OCI-LY7 (cell line): Measurements from ENCODE around the gene GAB3. TPM values are rescaled to one million over a fixed set of nuclear protein-coding genes. Genes with fewer than 3 reads are reported as not detected.
A peak's percentile ranks its signal among the peaks of the same experiment; 100 is the strongest.

Experiments
- BruUV-seq: library from RNA; stranded (reverse); fragments of 400-500 nt; replicated peaks from 2 replicates; lab custom pipeline; 2021; lab: Mats Ljungman, UMichigan
- CTCF ChIA-PET: fragments of 300-600 bp; sonication (Branson Sonifier 250); formaldehyde crosslinking; loops from one replicate; lab custom pipeline; 2022; ENCODE audit warnings: antibody characterized with exemption; ENCODE audit not compliant: unreplicated experiment; lab: Charles Lee
- POLR2A ChIA-PET: fragments of 300-600 bp; sonication (Branson Sonifier 250); formaldehyde crosslinking; loops from one replicate; lab custom pipeline; 2022; ENCODE audit warnings: antibody characterized with exemption; lab: Charles Lee
- DNase-seq: peaks from one replicate; pipeline ENCODE4 v3.0.0-alpha.2; 2015; ENCODE audit warnings: low spot score
- H2AFZ ChIP-seq: fragments of 200-600 bp; sonication (generic), shearing (Covaris generic); 2 replicates; pipeline ENCODE4 v1.6.1; 2014; ENCODE audit warnings: mild to moderate bottlenecking, antibody characterized with exemption, low read length, moderate library complexity
- H3K27ac ChIP-seq: fragments of 200-600 bp; sonication (generic); 2 replicates; pipeline ENCODE4 v1.5.1; 2014; ENCODE audit warnings: mixed run types, low read depth, mild to moderate bottlenecking, moderate library complexity, low read length, inconsistent platforms; ENCODE audit not compliant: poor library complexity, severe bottlenecking
- H3K36me3 ChIP-seq: fragments of 200-600 bp; sonication (generic); 2 replicates; pipeline ENCODE4 v1.6.1; 2014; ENCODE audit warnings: mild to moderate bottlenecking, antibody characterized with exemption, low read length, moderate library complexity, mixed read lengths; ENCODE audit not compliant: insufficient read depth
- H3K4me1 ChIP-seq: fragments of 200-600 bp; sonication (generic); 2 replicates; pipeline ENCODE4 v1.5.1; 2014; ENCODE audit warnings: mild to moderate bottlenecking, low read length; ENCODE audit not compliant: insufficient read depth, poor library complexity, severe bottlenecking
- H3K4me2 ChIP-seq: fragments of 200-600 bp; sonication (generic); 2 replicates; pipeline ENCODE4 v1.6.1; 2014; ENCODE audit warnings: mild to moderate bottlenecking, low read length
- H3K4me3 ChIP-seq: fragments of 200-600 bp; sonication (generic); 2 replicates; pipeline ENCODE4 v1.5.1; 2014; ENCODE audit warnings: mild to moderate bottlenecking, low read depth, low read length; ENCODE audit not compliant: poor library complexity, severe bottlenecking
- H3K79me2 ChIP-seq: fragments of 200-600 bp; sonication (generic); 2 replicates; pipeline ENCODE4 v1.6.1; 2016; ENCODE audit warnings: low read depth, mild to moderate bottlenecking, low read length, moderate library complexity, mixed read lengths; ENCODE audit not compliant: insufficient read depth
- H3K9me2 ChIP-seq: fragments of 200-600 bp; sonication (generic); 2 replicates; pipeline ENCODE4 v1.6.1; 2016; ENCODE audit warnings: mild to moderate bottlenecking, low read length, mixed read lengths; ENCODE audit not compliant: insufficient read depth
- H3K9me3 ChIP-seq: fragments of 200-600 bp; sonication (generic); 2 replicates; pipeline ENCODE4 v1.6.1; 2014; ENCODE audit warnings: mild to moderate bottlenecking, mixed run types, low read length, mixed read lengths
- H4K20me1 ChIP-seq: fragments of 200-600 bp; sonication (generic); 2 replicates; pipeline ENCODE4 v1.6.1; 2014; ENCODE audit warnings: mild to moderate bottlenecking, antibody characterized with exemption, low read length, moderate library complexity, mixed read lengths; ENCODE audit not compliant: insufficient read depth
- EZH2phosphoT487 ChIP-seq: fragments of 200-600 bp; sonication (generic); IDR thresholded peaks from 2 replicates; pipeline ENCODE4 v1.6.1; 2018; ENCODE audit warnings: low read depth, borderline replicate concordance, mild to moderate bottlenecking, mixed run types, antibody characterized with exemption, low read length, moderate library complexity, mixed read lengths
- intact Hi-C: fragments of 100-400 bp; cut with micrococcal nuclease; formaldehyde crosslinking; loops from one replicate; pipeline ENCODE4 v1.10.0; 2022; ENCODE audit not compliant: unreplicated experiment
- total RNA-seq, 2 experiments: library from RNA; depleted of rRNA in 1 of 2; stranded (reverse); fragments of >200 nt in 1 of 2; shearing (Covaris generic) in 1 of 2; gene quantifications; 2 replicates each; pipeline ENCODE4 v1.2.3, GENCODE V29; 2014 to 2022
- TF ChIP-seq, protein P1 (sequence below): fragments of 200-600 bp; sonication (generic); conservative IDR thresholded peaks from 2 replicates; pipeline ENCODE4 v1.5.1; 2014; ENCODE audit warnings: mild to moderate bottlenecking, antibody characterized with exemption, low read length, moderate library complexity, mixed read lengths

GAB3 gene
- total RNA-seq, 2 experiments from 2014 or later: 0.09 to 0.38 TPM

- no peak for TF ChIP-seq EZH2phosphoT487
- TF ChIP-seq, protein P1, sequence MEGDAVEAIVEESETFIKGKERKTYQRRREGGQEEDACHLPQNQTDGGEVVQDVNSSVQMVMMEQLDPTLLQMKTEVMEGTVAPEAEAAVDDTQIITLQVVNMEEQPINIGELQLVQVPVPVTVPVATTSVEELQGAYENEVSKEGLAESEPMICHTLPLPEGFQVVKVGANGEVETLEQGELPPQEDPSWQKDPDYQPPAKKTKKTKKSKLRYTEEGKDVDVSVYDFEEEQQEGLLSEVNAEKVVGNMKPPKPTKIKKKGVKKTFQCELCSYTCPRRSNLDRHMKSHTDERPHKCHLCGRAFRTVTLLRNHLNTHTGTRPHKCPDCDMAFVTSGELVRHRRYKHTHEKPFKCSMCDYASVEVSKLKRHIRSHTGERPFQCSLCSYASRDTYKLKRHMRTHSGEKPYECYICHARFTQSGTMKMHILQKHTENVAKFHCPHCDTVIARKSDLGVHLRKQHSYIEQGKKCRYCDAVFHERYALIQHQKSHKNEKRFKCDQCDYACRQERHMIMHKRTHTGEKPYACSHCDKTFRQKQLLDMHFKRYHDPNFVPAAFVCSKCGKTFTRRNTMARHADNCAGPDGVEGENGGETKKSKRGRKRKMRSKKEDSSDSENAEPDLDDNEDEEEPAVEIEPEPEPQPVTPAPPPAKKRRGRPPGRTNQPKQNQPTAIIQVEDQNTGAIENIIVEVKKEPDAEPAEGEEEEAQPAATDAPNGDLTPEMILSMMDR: no peak
- no peaks in the 10 kb centered on the region for H3K9me2 ChIP-seq
- peak; percentile 96 for DNase-seq
- BruUV-seq: no TSS peak
- H3K4me3 ChIP-seq: peak within 1 kb of the TSS; percentile 100
- peak within 1 kb of the TSS; percentile 70; the same call in 1 of the 2 replicates for H2AFZ ChIP-seq
- intact Hi-C loops: loop anchor here (5.0 kb wide), 2 partner anchors 265 to 790 kb away; partner anchors contain the start of genes FUNDC2, HCFC1 and TMEM187
- H3K27ac ChIP-seq: peak within 1 kb of the TSS; percentile 88
- H3K4me1 ChIP-seq: peaks cover 18% of the 10 kb centered on the region
- no peaks in the 10 kb centered on the region for H3K9me3 ChIP-seq
- ChIA-PET CTCF (interaction anchor here (0.8 kb wide), 1 partner anchor 10 kb away, joined by 3 read pairs; no protein-coding TSS in a partner anchor), POLR2A (interaction anchor here (0.6 to 2.1 kb wide), 4 partner anchors 12 to 340 kb away, joined by 3 to 9 read pairs (median 4); partner anchors contain the start of gene GAB3)
- peaks cover 38% of the 10 kb centered on the region for H3K36me3 ChIP-seq
- peak within 1 kb of the TSS; percentile 77 for H3K4me2 ChIP-seq
- H3K79me2 ChIP-seq: peaks cover 44% of the 10 kb centered on the region
- H4K20me1 ChIP-seq: peaks cover 5% of the 10 kb centered on the region; the same call in 1 of the 2 replicates
These were observed 11.8 kb upstream of the GAB3 start, which contains the start of gene DKC1 for GRCh38 chrX:154762537-154763296. DKC1 (plus strand) TSS chrX:154762864; CDS start chrX:154762966, 102 bp downstream.

DNA sequence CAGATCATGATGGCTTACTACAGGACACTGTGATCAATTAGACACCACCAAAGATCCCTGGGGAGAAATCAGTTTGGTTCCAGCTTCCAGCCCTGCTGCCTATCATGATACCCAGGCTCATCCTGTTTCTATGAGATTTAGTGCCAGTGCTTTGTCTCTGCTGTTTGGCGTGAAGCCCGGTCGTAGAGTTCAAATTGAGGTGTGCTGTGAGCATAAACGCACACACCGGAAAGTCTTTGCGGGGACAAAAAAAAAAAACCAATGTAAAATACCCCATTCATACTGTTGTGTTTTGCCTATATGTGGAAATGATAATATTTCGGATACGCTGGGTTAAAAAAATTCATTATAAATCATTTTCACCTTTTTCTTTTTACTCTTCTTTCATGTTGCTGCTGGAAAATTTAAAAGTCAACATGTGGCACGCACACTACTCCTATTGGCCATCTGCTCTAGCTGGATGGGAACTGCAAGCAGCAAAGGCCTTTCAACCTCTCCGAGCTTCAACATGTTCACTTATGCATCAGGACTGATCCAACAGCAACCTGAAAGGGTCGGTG, 11.2 kb upstream of the GAB3 start:
- DNase-seq: peak; percentile 11
- intact Hi-C loops: loop anchor here (5.0 kb wide), 2 partner anchors 265 to 790 kb away; partner anchors contain the start of genes FUNDC2, HCFC1 and TMEM187
- Histone ChIP-seq H2AFZ (peak overlapping the region; percentile 70; the same call in 1 of the 2 replicates), H3K9me3 (no peaks in the 10 kb centered on the region), H3K9me2 (no peaks in the 10 kb centered on the region), H3K4me3 (peak overlapping the region; percentile 100), H4K20me1 (peaks cover 5% of the 10 kb centered on the region; the same call in 1 of the 2 replicates), H3K4me1 (peaks cover 18% of the 10 kb centered on the region), H3K27ac (peak overlapping the region; percentile 88), H3K36me3 (peaks cover 31% of the 10 kb centered on the region), H3K4me2 (peak overlapping the region; percentile 77), H3K79me2 (peaks cover 40% of the 10 kb centered on the region)
- ChIA-PET CTCF (no interaction called here), POLR2A (interaction anchor here (0.6 to 2.1 kb wide), 3 partner anchors 11 to 340 kb away, joined by 3 to 9 read pairs (median 3); partner anchors contain the start of gene GAB3)
- no peak for TF ChIP-seq EZH2phosphoT487
- TF ChIP-seq, protein P1: no peak
- BruUV-seq: TSS peak; percentile 98
